Parathyroid adenoma (tissue), 2 donors: ENCODE data around the gene HOXD13.

ENCODE experiments used
- H2AFZ ChIP-seq: fragments of 300-600 bp; sonication (generic); one replicate; pipeline ENCODE4 v1.7.0; 2017; ENCODE audit warnings: antibody characterized with exemption, mild to moderate bottlenecking
- H3K27ac ChIP-seq: fragments of 300-600 bp; sonication (generic); one replicate; pipeline ENCODE4 v1.7.0; 2017
- H3K27me3 ChIP-seq: fragments of 300-600 bp; sonication (generic); one replicate; pipeline ENCODE4 v1.7.0; 2017; ENCODE audit warnings: low read length; ENCODE audit not compliant: control insufficient read depth, insufficient read depth
- H3K36me3 ChIP-seq: fragments of 300-600 bp; sonication (generic); one replicate; pipeline ENCODE4 v1.7.0; 2017; ENCODE audit warnings: low read length; ENCODE audit not compliant: control insufficient read depth, insufficient read depth
- H3K4me1 ChIP-seq: fragments of 300-600 bp; sonication (generic); one replicate; pipeline ENCODE4 v1.7.0; 2017; ENCODE audit warnings: control low read depth
- H3K4me2 ChIP-seq: fragments of 300-600 bp; sonication (generic); one replicate; pipeline ENCODE4 v1.7.0; 2017; ENCODE audit warnings: low read length
- H3K4me3 ChIP-seq: fragments of 300-600 bp; sonication (generic); one replicate; pipeline ENCODE4 v1.7.0; 2017; ENCODE audit warnings: low read depth, low read length
- H3K79me2 ChIP-seq: fragments of 300-600 bp; sonication (generic); one replicate; pipeline ENCODE4 v1.7.0; 2017; ENCODE audit warnings: control low read depth
- H3K9ac ChIP-seq: fragments of 300-600 bp; sonication (generic); one replicate; pipeline ENCODE4 v1.7.0; 2017; ENCODE audit warnings: mild to moderate bottlenecking
- H3K9me3 ChIP-seq: fragments of 300-600 bp; sonication (generic); one replicate; pipeline ENCODE4 v1.7.0; 2017; ENCODE audit warnings: low read length; ENCODE audit not compliant: control insufficient read depth
- TF ChIP-seq, protein P1 (sequence below): fragments of 300-600 bp; sonication (generic); IDR thresholded peaks from one replicate; pipeline ENCODE4 v1.7.0; 2017; ENCODE audit warnings: antibody characterized with exemption, mild to moderate bottlenecking
- donor health status: primary hyperparathyroidism.

The HOXD13 gene

DNA sequence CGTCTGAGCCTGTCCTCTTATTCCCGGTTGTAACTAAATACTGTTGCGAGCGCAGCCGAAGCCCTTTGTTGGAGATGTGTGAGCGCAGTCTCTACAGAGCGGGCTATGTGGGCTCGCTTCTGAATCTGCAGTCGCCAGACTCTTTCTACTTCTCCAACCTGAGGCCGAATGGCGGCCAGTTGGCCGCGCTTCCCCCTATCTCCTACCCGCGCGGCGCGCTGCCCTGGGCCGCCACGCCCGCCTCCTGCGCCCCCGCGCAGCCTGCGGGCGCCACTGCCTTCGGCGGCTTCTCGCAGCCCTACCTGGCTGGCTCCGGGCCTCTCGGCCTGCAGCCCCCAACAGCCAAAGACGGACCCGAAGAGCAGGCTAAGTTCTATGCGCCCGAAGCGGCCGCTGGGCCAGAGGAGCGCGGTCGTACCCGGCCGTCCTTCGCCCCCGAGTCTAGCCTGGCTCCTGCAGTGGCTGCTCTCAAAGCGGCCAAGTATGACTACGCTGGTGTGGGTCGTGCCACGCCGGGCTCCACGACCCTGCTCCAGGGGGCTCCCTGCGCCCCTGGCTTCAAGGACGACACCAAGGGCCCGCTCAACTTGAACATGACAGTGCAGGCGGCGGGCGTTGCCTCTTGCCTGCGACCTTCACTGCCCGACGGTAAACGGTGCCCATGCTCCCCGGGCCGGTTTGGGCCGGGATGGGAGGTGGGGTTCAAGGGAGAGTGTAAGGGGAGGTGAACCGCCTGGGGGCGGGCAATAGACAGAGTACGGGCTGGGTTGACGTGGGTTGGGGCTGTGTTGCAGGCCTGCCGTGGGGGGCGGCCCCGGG lies 7.4 kb downstream of the HOXD13 start, which contains the start of gene HOXD12:
TSS of gene HOXD12 (plus strand) at position 68 of the 819 bp plus-strand sequence. CDS start at position 75, 7 bp downstream.
- Histone ChIP-seq H3K36me3 (no peaks in the 10 kb centered on the region), H3K4me2 (no peak within 1 kb of the TSS), H3K79me2 (no peaks in the 10 kb centered on the region), H3K4me1 (no peaks in the 10 kb centered on the region), H3K4me3 (no peak within 1 kb of the TSS), H2AFZ (no peak within 1 kb of the TSS), H3K9me3 (no peaks in the 10 kb centered on the region), H3K27ac (no peak within 1 kb of the TSS), H3K9ac (no peak within 1 kb of the TSS), H3K27me3 (peaks cover 31% of the 10 kb centered on the region)
- TF ChIP-seq, protein P1, sequence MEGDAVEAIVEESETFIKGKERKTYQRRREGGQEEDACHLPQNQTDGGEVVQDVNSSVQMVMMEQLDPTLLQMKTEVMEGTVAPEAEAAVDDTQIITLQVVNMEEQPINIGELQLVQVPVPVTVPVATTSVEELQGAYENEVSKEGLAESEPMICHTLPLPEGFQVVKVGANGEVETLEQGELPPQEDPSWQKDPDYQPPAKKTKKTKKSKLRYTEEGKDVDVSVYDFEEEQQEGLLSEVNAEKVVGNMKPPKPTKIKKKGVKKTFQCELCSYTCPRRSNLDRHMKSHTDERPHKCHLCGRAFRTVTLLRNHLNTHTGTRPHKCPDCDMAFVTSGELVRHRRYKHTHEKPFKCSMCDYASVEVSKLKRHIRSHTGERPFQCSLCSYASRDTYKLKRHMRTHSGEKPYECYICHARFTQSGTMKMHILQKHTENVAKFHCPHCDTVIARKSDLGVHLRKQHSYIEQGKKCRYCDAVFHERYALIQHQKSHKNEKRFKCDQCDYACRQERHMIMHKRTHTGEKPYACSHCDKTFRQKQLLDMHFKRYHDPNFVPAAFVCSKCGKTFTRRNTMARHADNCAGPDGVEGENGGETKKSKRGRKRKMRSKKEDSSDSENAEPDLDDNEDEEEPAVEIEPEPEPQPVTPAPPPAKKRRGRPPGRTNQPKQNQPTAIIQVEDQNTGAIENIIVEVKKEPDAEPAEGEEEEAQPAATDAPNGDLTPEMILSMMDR, result no peak

DNA sequence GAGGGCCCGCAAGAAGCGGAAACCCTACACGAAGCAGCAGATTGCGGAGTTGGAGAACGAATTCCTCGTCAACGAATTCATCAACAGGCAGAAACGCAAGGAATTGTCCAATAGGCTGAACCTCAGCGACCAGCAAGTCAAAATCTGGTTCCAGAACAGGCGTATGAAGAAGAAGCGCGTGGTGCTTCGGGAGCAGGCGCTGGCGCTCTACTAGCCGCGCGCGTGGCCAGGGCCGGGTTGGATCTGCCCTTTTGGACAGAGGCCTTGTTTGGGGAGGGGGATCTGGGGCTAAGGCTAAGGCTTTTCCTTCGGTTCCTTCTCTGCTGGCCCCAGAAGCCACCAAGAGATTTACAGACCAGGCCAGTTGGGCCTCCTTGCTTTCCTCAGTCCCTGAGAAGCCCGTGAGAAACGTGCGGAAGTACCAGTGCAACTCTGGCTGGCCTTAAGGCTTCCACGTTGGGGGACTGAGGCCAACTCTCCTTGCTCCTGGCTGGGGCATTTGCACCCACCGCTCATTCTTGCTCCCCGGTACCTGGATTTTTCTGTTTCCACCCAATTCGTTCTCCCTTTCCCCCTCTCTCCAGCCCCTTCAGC lies 8.1 kb downstream of the HOXD13 start:
- H3K27me3 ChIP-seq, result peaks cover 34% of the 10 kb centered on the region
- H3K79me2 ChIP-seq, result no peaks in the 10 kb centered on the region
- H3K4me2 ChIP-seq, result no peak overlapping the region
- no peaks in the 10 kb centered on the region for H3K36me3 ChIP-seq
- TF ChIP-seq, protein P1, result no peak
- no peaks in the 10 kb centered on the region for H3K9me3 ChIP-seq
- no peak overlapping the region for H2AFZ ChIP-seq
- no peak overlapping the region for H3K27ac ChIP-seq
- no peak overlapping the region for H3K4me3 ChIP-seq
- H3K9ac ChIP-seq, result no peak overlapping the region
- H3K4me1 ChIP-seq, result no peaks in the 10 kb centered on the region

DNA sequence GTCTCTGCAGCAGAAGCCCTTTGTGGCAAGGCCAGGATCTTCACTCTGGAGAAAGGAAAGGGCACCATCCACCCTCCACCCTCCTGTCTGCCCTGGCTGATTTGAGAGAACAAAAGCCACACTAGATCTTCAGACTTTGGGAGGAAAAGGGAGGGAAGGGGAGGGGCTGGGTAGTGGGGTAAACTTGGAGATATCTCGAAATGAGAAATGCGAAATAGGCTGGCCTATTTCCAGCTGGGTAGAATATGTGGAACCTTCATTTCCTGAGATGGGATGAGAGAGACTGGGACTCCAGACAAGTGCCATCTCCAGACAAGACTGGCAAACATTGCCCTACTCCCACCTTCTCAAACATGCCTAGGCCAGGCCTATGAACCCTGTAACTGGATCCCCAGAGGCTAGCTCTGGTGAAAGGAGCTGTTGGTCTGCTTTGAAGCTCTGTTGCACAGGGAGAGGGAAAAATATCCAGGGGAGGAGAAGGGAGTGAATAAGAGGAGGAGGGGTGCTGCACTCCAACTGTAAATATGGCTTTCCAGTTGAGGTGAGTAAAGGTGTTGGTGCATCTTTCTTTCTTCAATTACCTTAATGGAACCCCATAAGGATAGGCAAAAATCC lies 8.8 kb downstream of the HOXD13 start:
- Histone ChIP-seq H3K27me3 (peaks cover 34% of the 10 kb centered on the region), H3K4me1 (no peaks in the 10 kb centered on the region)
- TF ChIP-seq, protein P1, result no peak

DNA sequence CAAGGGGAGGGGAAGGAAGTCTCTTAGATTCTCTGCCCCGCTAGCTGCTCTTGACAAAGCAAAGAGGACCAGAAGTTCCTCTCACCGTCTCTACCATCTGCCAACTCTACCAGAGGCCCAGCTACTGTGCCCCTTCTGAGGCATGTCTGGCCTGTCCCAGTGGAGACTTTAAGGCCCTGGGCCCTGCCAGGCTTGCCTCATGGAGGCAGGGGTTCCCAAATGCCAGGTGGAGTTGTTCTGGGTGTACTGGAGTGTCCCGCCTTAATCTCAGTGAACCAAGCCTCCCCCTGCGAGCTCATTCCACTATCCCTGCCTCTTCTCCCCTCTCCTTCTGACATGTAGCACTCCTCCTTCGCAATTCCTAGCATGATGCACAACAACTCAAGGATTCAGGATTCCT lies 9.3 kb downstream of the HOXD13 start:
- Histone ChIP-seq H3K4me3 (no peak overlapping the region), H3K9ac (no peak overlapping the region), H3K9me3 (no peaks in the 10 kb centered on the region), H2AFZ (no peak overlapping the region), H3K27ac (no peak overlapping the region), H3K4me2 (no peak overlapping the region), H3K36me3 (no peaks in the 10 kb centered on the region), H3K27me3 (peaks cover 34% of the 10 kb centered on the region), H3K4me1 (no peaks in the 10 kb centered on the region), H3K79me2 (no peaks in the 10 kb centered on the region)
- TF ChIP-seq, protein P1, result no peak

More for the DNA sequence above, 8.8 kb downstream of the HOXD13 start:
- Histone ChIP-seq H3K9ac (no peak overlapping the region), H2AFZ (no peak overlapping the region), H3K4me3 (no peak overlapping the region), H3K4me2 (no peak overlapping the region), H3K36me3 (no peaks in the 10 kb centered on the region), H3K79me2 (no peaks in the 10 kb centered on the region), H3K27ac (no peak overlapping the region), H3K9me3 (no peaks in the 10 kb centered on the region)
